Superior temporal gyrus (tissue), 1 donor: ENCODE results near the gene TMSB10.
"Not testable (repeated sequence)": the region's sequence is repeated elsewhere in the genome, so short reads cannot be mapped to it uniquely, and the experiment has no call there.

Source experiments
- DNase-seq: peaks from one replicate; pipeline ENCODE4 v3.0.0-alpha.2; 2016; ENCODE audit errors: extremely low spot score

TMSB10 gene

GRCh38 chr2:84905181-84906107, at the start of gene TMSB10:
Gene TMSB10 (plus strand): TSS chr2:84905656.
- peak; percentile 76 for DNase-seq

- DNase-seq = no peak
These were observed 49.7 kb upstream of the TMSB10 start for GRCh38 chr2:84855731-84856130.

- DNase-seq = no peak
These were observed 48.7 kb upstream of the TMSB10 start for GRCh38 chr2:84856787-84857186.

GRCh38 chr2:84857566-84857965, 47.9 kb upstream of the TMSB10 start:
- no peak for DNase-seq

GRCh38 chr2:84858123-84858522, 47.3 kb upstream of the TMSB10 start:
- no peak for DNase-seq

- no peak for DNase-seq
These were observed 46.5 kb upstream of the TMSB10 start for GRCh38 chr2:84858937-84859336.

GRCh38 chr2:84861539-84861938, 43.9 kb upstream of the TMSB10 start:
- DNase-seq = no peak

- no peak for DNase-seq
These were observed 43.5 kb upstream of the TMSB10 start for GRCh38 chr2:84862006-84862405.

GRCh38 chr2:84865181-84865783, 40.2 kb upstream of the TMSB10 start:
- peak; percentile 71 for DNase-seq

GRCh38 chr2:84866122-84866521, 39.3 kb upstream of the TMSB10 start:
- DNase-seq = no peak

- not testable (repeated sequence) for DNase-seq
These were observed 37.1 kb upstream of the TMSB10 start for GRCh38 chr2:84868327-84868726.

- no peak for DNase-seq
These were observed 35.1 kb upstream of the TMSB10 start for GRCh38 chr2:84870306-84870705.

- DNase-seq = not testable (repeated sequence)
These were observed 32.8 kb upstream of the TMSB10 start for GRCh38 chr2:84872691-84873090.

- no peak for DNase-seq
These were observed 32.1 kb upstream of the TMSB10 start for GRCh38 chr2:84873350-84873749.

- no peak for DNase-seq
These were observed 30.9 kb upstream of the TMSB10 start for GRCh38 chr2:84874381-84875212.

GRCh38 chr2:84875213-84875560, 30.3 kb upstream of the TMSB10 start:
- DNase-seq = no peak

- DNase-seq = not testable (repeated sequence)
These were observed 29.8 kb upstream of the TMSB10 start for GRCh38 chr2:84875619-84876018.

GRCh38 chr2:84876369-84876768, 29.1 kb upstream of the TMSB10 start:
- DNase-seq = no peak

GRCh38 chr2:84878459-84878858, 27.0 kb upstream of the TMSB10 start:
- no peak for DNase-seq

GRCh38 chr2:84878896-84879583, 26.4 kb upstream of the TMSB10 start:
- no peak for DNase-seq

- DNase-seq = no peak
These were observed 25.7 kb upstream of the TMSB10 start for GRCh38 chr2:84879584-84880394.
